Measurements from ENCODE around the gene TOMM5. TPM values are rescaled to one million over a fixed set of nuclear protein-coding genes. Genes with fewer than 3 reads are reported as not detected.

Gene TOMM5
- total and polyA plus RNA-seq, 2 of the 13 experiments (the other 11 are each of a cell fraction or from before 2014, with no cell fraction given) = 147 to 315 TPM

DNA sequence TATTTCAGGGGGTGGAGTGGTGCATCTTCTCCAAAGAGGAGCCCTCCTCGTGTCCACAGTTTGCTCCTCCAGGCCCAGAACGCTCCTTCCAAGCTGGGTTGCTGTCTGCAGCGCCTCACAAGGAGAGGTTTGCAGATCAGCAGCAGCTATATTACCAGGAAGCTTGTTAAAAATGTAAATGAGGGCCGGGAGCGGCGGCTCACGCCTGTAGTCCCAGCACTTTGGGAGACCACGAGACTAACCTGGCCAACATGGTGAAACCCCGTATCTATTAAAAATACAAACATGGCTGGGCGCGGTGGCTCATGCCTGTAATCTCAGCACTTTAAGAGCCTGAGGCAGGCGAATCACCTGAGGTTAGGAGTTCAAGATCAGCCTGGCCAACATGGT, 33.4 kb upstream of the TOMM5 start:
- CTCF ChIA-PET (ENCODE audit: low intra/inter-chr PET ratio, low total read pairs) = no interaction called here
- Histone ChIP-seq H3K36me3 (replicated peaks in 1 of 2; ENCODE audit: control insufficient read depth in 1 of 2, insufficient read depth in 2 of 2, low read length in 2 of 2) (no peaks in the 10 kb centered on the region), H4K20me1 (ENCODE audit: insufficient read depth, low read length) (no peaks in the 10 kb centered on the region), H3K4me2 (ENCODE audit: low read depth, low read length) (no peak overlapping the region), H3K27ac (ENCODE audit: extremely low read length, insufficient read depth, low read length) (no peak overlapping the region), H3K4me3 (replicated peaks in 1 of 3; ENCODE audit: insufficient read depth in 1 of 3, low read depth in 2 of 3, low read length in 3 of 3) (no peak overlapping the region), H3K4me1 (ENCODE audit: insufficient read depth, low read length) (no peaks in the 10 kb centered on the region), H2AFZ (ENCODE audit: low read length) (no peak overlapping the region), H3K9me3 (ENCODE audit: low read length) (no peaks in the 10 kb centered on the region), H3K79me2 (ENCODE audit: insufficient read depth, low read length) (no peaks in the 10 kb centered on the region), H3K27me3 (ENCODE audit: control insufficient read depth in 1 of 2, insufficient read depth in 2 of 2, low read length in 2 of 2) (peaks cover 0 to 23% of the 10 kb centered on the region in 2 experiments; a peak in 2 of 5 replicates), H3K9ac (ENCODE audit: insufficient read depth, low read depth, low read length) (no peak overlapping the region)
- intact Hi-C loops (cut with micrococcal nuclease; ENCODE audit: unreplicated experiment) = no loop called here
- no peak for ATAC-seq
- in situ Hi-C loops (cut with HindIII; ENCODE audit: extremely low pct_ligation_motif_present, low pct_unique_long_range_greater_than_20kb) = no loop called here
- DNase-seq (ENCODE audit: low spot score) = no peak
- TF ChIP-seq ZNF564 (CRISPR knock-in tag; IDR thresholded peaks at IDR 0.05) = no peak
- TF ChIP-seq ZSCAN29 (CRISPR knock-in tag; conservative IDR thresholded peaks at IDR 0.05) = no peak
- TF ChIP-seq, protein P1, sequence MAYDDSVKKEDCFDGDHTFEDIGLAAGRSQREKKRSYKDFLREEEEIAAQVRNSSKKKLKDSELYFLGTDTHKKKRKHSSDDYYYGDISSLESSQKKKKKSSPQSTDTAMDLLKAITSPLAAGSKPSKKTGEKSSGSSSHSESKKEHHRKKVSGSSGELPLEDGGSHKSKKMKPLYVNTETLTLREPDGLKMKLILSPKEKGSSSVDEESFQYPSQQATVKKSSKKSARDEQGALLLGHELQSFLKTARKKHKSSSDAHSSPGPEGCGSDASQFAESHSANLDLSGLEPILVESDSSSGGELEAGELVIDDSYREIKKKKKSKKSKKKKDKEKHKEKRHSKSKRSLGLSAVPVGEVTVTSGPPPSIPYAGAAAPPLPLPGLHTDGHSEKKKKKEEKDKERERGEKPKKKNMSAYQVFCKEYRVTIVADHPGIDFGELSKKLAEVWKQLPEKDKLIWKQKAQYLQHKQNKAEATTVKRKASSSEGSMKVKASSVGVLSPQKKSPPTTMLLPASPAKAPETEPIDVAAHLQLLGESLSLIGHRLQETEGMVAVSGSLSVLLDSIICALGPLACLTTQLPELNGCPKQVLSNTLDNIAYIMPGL (CRISPR knock-in tag; IDR thresholded peaks at IDR 0.05; ENCODE audit: borderline replicate concordance in 1 of 2, low read depth in 1 of 2) = no peak
- TF ChIP-seq, protein P2, sequence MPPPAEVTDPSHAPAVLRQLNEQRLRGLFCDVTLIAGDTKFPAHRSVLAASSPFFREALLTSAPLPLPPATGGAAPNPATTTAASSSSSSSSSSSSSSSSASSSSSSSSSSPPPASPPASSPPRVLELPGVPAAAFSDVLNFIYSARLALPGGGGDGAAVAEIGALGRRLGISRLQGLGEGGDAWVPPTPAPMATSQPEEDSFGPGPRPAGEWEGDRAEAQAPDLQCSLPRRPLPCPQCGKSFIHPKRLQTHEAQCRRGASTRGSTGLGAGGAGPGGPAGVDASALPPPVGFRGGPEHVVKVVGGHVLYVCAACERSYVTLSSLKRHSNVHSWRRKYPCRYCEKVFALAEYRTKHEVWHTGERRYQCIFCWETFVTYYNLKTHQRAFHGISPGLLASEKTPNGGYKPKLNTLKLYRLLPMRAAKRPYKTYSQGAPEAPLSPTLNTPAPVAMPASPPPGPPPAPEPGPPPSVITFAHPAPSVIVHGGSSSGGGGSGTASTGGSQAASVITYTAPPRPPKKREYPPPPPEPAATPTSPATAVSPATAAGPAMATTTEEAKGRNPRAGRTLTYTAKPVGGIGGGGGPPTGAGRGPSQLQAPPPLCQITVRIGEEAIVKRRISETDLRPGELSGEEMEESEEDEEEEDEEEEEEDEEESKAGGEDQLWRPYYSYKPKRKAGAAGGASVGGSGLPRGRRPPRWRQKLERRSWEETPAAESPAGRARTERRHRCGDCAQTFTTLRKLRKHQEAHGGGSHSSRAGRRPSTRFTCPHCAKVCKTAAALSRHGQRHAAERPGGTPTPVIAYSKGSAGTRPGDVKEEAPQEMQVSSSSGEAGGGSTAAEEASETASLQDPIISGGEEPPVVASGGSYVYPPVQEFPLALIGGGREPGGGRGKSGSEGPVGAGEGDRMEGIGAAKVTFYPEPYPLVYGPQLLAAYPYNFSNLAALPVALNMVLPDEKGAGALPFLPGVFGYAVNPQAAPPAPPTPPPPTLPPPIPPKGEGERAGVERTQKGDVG (CRISPR knock-in tag; IDR thresholded peaks at IDR 0.05; ENCODE audit: borderline replicate concordance) = no peak
- TF ChIP-seq ZFP36L1 (CRISPR knock-in tag; IDR thresholded peaks at IDR 0.05) = no peak
- TF ChIP-seq, protein P3, sequence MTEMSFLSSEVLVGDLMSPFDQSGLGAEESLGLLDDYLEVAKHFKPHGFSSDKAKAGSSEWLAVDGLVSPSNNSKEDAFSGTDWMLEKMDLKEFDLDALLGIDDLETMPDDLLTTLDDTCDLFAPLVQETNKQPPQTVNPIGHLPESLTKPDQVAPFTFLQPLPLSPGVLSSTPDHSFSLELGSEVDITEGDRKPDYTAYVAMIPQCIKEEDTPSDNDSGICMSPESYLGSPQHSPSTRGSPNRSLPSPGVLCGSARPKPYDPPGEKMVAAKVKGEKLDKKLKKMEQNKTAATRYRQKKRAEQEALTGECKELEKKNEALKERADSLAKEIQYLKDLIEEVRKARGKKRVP (CRISPR knock-in tag; IDR thresholded peaks at IDR 0.05) = no peak
- no peak for TF ChIP-seq ZNF143 (CRISPR knock-in tag; IDR thresholded peaks at IDR 0.05)
- TF ChIP-seq, protein P4, sequence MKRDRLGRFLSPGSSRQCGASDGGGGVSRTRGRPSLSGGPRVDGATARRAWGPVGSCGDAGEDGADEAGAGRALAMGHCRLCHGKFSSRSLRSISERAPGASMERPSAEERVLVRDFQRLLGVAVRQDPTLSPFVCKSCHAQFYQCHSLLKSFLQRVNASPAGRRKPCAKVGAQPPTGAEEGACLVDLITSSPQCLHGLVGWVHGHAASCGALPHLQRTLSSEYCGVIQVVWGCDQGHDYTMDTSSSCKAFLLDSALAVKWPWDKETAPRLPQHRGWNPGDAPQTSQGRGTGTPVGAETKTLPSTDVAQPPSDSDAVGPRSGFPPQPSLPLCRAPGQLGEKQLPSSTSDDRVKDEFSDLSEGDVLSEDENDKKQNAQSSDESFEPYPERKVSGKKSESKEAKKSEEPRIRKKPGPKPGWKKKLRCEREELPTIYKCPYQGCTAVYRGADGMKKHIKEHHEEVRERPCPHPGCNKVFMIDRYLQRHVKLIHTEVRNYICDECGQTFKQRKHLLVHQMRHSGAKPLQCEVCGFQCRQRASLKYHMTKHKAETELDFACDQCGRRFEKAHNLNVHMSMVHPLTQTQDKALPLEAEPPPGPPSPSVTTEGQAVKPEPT (CRISPR knock-in tag; IDR thresholded peaks at IDR 0.05; ENCODE audit: low read depth) = no peak
- TF ChIP-seq, protein P5, sequence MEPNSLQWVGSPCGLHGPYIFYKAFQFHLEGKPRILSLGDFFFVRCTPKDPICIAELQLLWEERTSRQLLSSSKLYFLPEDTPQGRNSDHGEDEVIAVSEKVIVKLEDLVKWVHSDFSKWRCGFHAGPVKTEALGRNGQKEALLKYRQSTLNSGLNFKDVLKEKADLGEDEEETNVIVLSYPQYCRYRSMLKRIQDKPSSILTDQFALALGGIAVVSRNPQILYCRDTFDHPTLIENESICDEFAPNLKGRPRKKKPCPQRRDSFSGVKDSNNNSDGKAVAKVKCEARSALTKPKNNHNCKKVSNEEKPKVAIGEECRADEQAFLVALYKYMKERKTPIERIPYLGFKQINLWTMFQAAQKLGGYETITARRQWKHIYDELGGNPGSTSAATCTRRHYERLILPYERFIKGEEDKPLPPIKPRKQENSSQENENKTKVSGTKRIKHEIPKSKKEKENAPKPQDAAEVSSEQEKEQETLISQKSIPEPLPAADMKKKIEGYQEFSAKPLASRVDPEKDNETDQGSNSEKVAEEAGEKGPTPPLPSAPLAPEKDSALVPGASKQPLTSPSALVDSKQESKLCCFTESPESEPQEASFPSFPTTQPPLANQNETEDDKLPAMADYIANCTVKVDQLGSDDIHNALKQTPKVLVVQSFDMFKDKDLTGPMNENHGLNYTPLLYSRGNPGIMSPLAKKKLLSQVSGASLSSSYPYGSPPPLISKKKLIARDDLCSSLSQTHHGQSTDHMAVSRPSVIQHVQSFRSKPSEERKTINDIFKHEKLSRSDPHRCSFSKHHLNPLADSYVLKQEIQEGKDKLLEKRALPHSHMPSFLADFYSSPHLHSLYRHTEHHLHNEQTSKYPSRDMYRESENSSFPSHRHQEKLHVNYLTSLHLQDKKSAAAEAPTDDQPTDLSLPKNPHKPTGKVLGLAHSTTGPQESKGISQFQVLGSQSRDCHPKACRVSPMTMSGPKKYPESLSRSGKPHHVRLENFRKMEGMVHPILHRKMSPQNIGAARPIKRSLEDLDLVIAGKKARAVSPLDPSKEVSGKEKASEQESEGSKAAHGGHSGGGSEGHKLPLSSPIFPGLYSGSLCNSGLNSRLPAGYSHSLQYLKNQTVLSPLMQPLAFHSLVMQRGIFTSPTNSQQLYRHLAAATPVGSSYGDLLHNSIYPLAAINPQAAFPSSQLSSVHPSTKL (CRISPR knock-in tag; IDR thresholded peaks at IDR 0.05) = no peak
- no peak for TF ChIP-seq AHR (CRISPR knock-in tag; IDR thresholded peaks at IDR 0.05)
- TF ChIP-seq EED (CRISPR knock-in tag; IDR thresholded peaks at IDR 0.05) = no peak
- 31% methylated on average over 8 of the region's 12 CpGs for WGBS (ENCODE audit: low lambda C conversion rate)
- no peak for FAIRE-seq
- POLR2A ChIA-PET = no interaction called here
- no TSS peak for BruUV-seq (replicated peaks)

Measured in HepG2 (cell line).